HCT116 (cell line): ENCODE data around the gene PRR29. TPM values are rescaled to one million over a fixed set of nuclear protein-coding genes. Genes with fewer than 3 reads are reported as not detected.

ENCODE experiments used
- ATAC-seq: fragments of 200-7000 bp; cut with Tn5 transposase; 2 replicates; pipeline ENCODE4 v1.9.1; 2020; ENCODE audit warnings: mild to moderate bottlenecking, moderate library complexity
- BruUV-seq: library from RNA; stranded (reverse); fragments of 400-500 nt; replicated peaks from 2 replicates; lab custom pipeline; 2021; lab: Mats Ljungman, UMichigan
- CTCF ChIA-PET: fragments of 300-600 bp; sonication (Branson Sonifier 250); formaldehyde crosslinking; loops from one replicate; lab custom pipeline; 2021; ENCODE audit warnings: antibody characterized with exemption; lab: Charles Lee
- POLR2A ChIA-PET: fragments of 300-600, 350-600 bp; sonication (Branson Sonifier 250); formaldehyde crosslinking; loops from one replicate; lab custom pipeline; 2021; ENCODE audit warnings: antibody characterized with exemption; lab: Charles Lee
- RAD21 ChIA-PET, 2 experiments: fragments of 300-600 bp; sonication (Branson Sonifier 250); formaldehyde crosslinking; loops; one replicate each; lab custom pipeline; 2023; ENCODE audit warnings: low total read pairs in 2 of 2; ENCODE audit not compliant: uncharacterized antibody in 2 of 2, unreplicated experiment in 2 of 2, low non-redundant PET in 1 of 2; lab: Charles Lee
- DNase-seq: peaks from one replicate; pipeline ENCODE4 v3.0.0-alpha.2; 2010; ENCODE audit warnings: low read depth, low spot score
- H2AFZ ChIP-seq: fragments of 200-600 bp; shearing (Covaris generic), sonication (generic); 2 replicates; pipeline ENCODE4 v1.6.1; 2017; ENCODE audit warnings: low read depth, mixed run types, mixed read lengths, antibody characterized with exemption, low read length; ENCODE audit not compliant: poor library complexity, severe bottlenecking
- H3K27ac ChIP-seq: 2 replicates; pipeline ENCODE4 v1.5.1; 2012; ENCODE audit warnings: low read depth, low read length
- H3K27me3 ChIP-seq: fragments of 200-600 bp; sonication (generic); 2 replicates; pipeline ENCODE4 v1.6.1; 2016; ENCODE audit warnings: mixed run types, low read length, mixed read lengths; ENCODE audit not compliant: insufficient read depth
- H3K36me3 ChIP-seq, 2 experiments: fragments of 200-500 bp in 1 of 2; fragments of 200-600 bp in 1 of 2; sonication (Bioruptor generic) in 1 of 2; sonication (generic) in 1 of 2; 2 replicates each; pipeline versions ENCODE4 v1.5.1 to v1.6.1; 2014 to 2016; ENCODE audit warnings: low read length in 2 of 2, inconsistent platforms in 1 of 2, mixed read lengths in 1 of 2, mixed run types in 1 of 2; ENCODE audit not compliant: insufficient read depth in 2 of 2, control insufficient read depth in 1 of 2
- H3K4me1 ChIP-seq, 2 experiments: fragments of 200-600 bp in 1 of 2; sonication (generic) in 1 of 2; 2 replicates each; pipeline versions ENCODE4 v1.5.1 to v1.6.1; 2012 to 2017; ENCODE audit warnings: low read length in 2 of 2, inconsistent platforms in 1 of 2, mild to moderate bottlenecking in 1 of 2, mixed read lengths in 1 of 2, mixed run types in 1 of 2, moderate library complexity in 1 of 2; ENCODE audit not compliant: insufficient read depth in 2 of 2, control insufficient read depth in 1 of 2
- H3K4me2 ChIP-seq: fragments of 200-600 bp; sonication (generic); 2 replicates; pipeline ENCODE4 v1.6.1; 2017; ENCODE audit warnings: mixed run types, low read length, mixed read lengths
- H3K4me3 ChIP-seq, 2 experiments: fragments of 200-600 bp in 1 of 2; sonication (generic) in 1 of 2; replicated peaks in 1 of 2; 2 replicates each; pipeline ENCODE4 v1.5.1; 2011 to 2016; ENCODE audit warnings: low read length in 2 of 2, control low read depth in 1 of 2, low read depth in 1 of 2, mild to moderate bottlenecking in 1 of 2, mixed read lengths in 1 of 2, mixed run types in 1 of 2
- H3K79me2 ChIP-seq: fragments of 200-600 bp; sonication (generic); 2 replicates; pipeline ENCODE4 v1.6.1; 2017; ENCODE audit warnings: mild to moderate bottlenecking, mixed run types, low read length, moderate library complexity, mixed read lengths; ENCODE audit not compliant: insufficient read depth
- H3K9ac ChIP-seq: fragments of 200-600 bp; sonication (generic); 2 replicates; pipeline ENCODE4 v1.6.1; 2016; ENCODE audit warnings: low read length, mixed read lengths
- H3K9me2 ChIP-seq: fragments of 200-600 bp; sonication (generic), shearing (Covaris generic); 2 replicates; pipeline ENCODE4 v1.6.1; 2017; ENCODE audit warnings: mixed run types, mild to moderate bottlenecking, moderate library complexity; ENCODE audit not compliant: insufficient read depth
- H3K9me3 ChIP-seq, 2 experiments: fragments of 200-500 bp in 1 of 2; fragments of 200-600 bp in 1 of 2; sonication (Bioruptor generic) in 1 of 2; sonication (generic) in 1 of 2; 2 replicates each; pipeline ENCODE4 v1.6.1; 2014 to 2017; ENCODE audit warnings: low read length in 2 of 2, mixed read lengths in 2 of 2, inconsistent platforms in 1 of 2, low read depth in 1 of 2, mild to moderate bottlenecking in 1 of 2, mixed run types in 1 of 2, moderate library complexity in 1 of 2; ENCODE audit not compliant: control insufficient read depth in 1 of 2, insufficient read depth in 1 of 2
- H4K20me1 ChIP-seq: fragments of 200-600 bp; sonication (generic), shearing (Covaris generic); 2 replicates; pipeline ENCODE4 v1.6.1; 2017; ENCODE audit warnings: mixed run types, mild to moderate bottlenecking, moderate library complexity; ENCODE audit not compliant: insufficient read depth
- CBX3 ChIP-seq: IDR thresholded peaks from 2 replicates; pipeline ENCODE4 v1.6.1; 2012; ENCODE audit warnings: low read depth
- CEBPB ChIP-seq: IDR thresholded peaks from 2 replicates; pipeline ENCODE4 v1.6.1; 2012; ENCODE audit warnings: low read depth
- EGR1 ChIP-seq: IDR thresholded peaks from 2 replicates; pipeline ENCODE4 v1.6.1; 2012; ENCODE audit warnings: low read depth
- ELF1 ChIP-seq: IDR thresholded peaks from 2 replicates; pipeline ENCODE4 v1.6.1; 2012; ENCODE audit warnings: low read depth, borderline replicate concordance
- SP1 ChIP-seq: IDR thresholded peaks from 2 replicates; pipeline ENCODE4 v1.6.1; 2012; ENCODE audit warnings: low read depth
- SRF ChIP-seq: IDR thresholded peaks from 2 replicates; pipeline ENCODE4 v1.6.1; 2012; ENCODE audit warnings: low read depth
- ZFX ChIP-seq: fragments of 450-650 bp; IDR thresholded peaks from 2 replicates; pipeline ENCODE4 v1.6.1; 2017
- intact Hi-C: fragments of 100-400 bp; cut with micrococcal nuclease; formaldehyde crosslinking; loops from 2 replicates; pipeline ENCODE4 v1.10.0; 2022
- total RNA-seq: library from RNA; stranded (reverse); gene quantifications from one replicate; pipeline ENCODE4 v1.2.1, GENCODE V29; 2021; ENCODE audit not compliant: unreplicated experiment

Gene PRR29
- total RNA-seq, 1 experiment from 2014 or later = not detected

- Histone ChIP-seq H3K27me3 (no peaks in the 10 kb centered on the region), H3K79me2 (no peaks in the 10 kb centered on the region), H3K9me3 (no peaks in the 10 kb centered on the region), H3K4me3 (no peak overlapping the region), H2AFZ (no peak overlapping the region), H3K36me3 (no peaks in the 10 kb centered on the region), H3K4me1 (peaks cover 14 to 41% of the 10 kb centered on the region in 2 experiments)
- BruUV-seq = no TSS peak
- intact Hi-C loops = no loop called here
- RAD21 ChIA-PET = no interaction called here
- ATAC-seq = no peak
- POLR2A ChIA-PET = no interaction called here
- DNase-seq = no peak
- TF ChIP-seq ELF1 = no peak
- no peak for TF ChIP-seq SRF
- TF ChIP-seq SP1 = no peak
- no peak for TF ChIP-seq ZFX
- TF ChIP-seq CEBPB = no peak
- TF ChIP-seq EGR1 = no peak
- TF ChIP-seq, all 23 proteins: peak for 0
- Histone ChIP-seq H3K9ac (no peak overlapping the region), H4K20me1 (no peaks in the 10 kb centered on the region), H3K27ac (no peak overlapping the region), H3K9me2 (no peaks in the 10 kb centered on the region), H3K4me2 (no peak overlapping the region)
- CTCF ChIA-PET = interaction anchor here (1.3 kb wide), 1 partner anchor 17 kb away, joined by 6 read pairs; no protein-coding TSS in a partner anchor
These were observed 10.7 kb downstream of the PRR29 start for GRCh38 chr17:64008830-64009229.

- TF ChIP-seq SP1 (no peak), CBX3 (peak; percentile 38; the same call in 1 of the 2 replicates)
- no peak overlapping the region; the same call in 1 of the 2 replicates for H3K4me2 ChIP-seq
- no peaks in the 10 kb centered on the region for H3K79me2 ChIP-seq
- no peaks in the 10 kb centered on the region for H3K36me3 ChIP-seq
- no peaks in the 10 kb centered on the region for H4K20me1 ChIP-seq
- no peak for DNase-seq
- no peak overlapping the region for H3K9ac ChIP-seq
- intact Hi-C loops = loop anchor here (10.0 kb wide), 1 partner anchor 615 kb away; no protein-coding TSS in a partner anchor
- no peak for ATAC-seq
- peaks cover 14 to 41% of the 10 kb centered on the region in 2 experiments for H3K4me1 ChIP-seq
- ChIA-PET CTCF (interaction anchor here (1.3 to 1.4 kb wide), 2 partner anchors 16 to 124 kb away, joined by 3 to 6 read pairs; no protein-coding TSS in a partner anchor), POLR2A (no interaction called here), RAD21 (no interaction called here)
- no peak overlapping the region for H3K4me3 ChIP-seq
- BruUV-seq = no TSS peak
- H3K27me3 ChIP-seq = no peaks in the 10 kb centered on the region
- no peaks in the 10 kb centered on the region for H3K9me3 ChIP-seq
- H3K9me2 ChIP-seq = no peaks in the 10 kb centered on the region
- H2AFZ ChIP-seq = no peak overlapping the region
- no peak overlapping the region for H3K27ac ChIP-seq
These were observed 11.6 kb downstream of the PRR29 start for GRCh38 chr17:64009571-64010402.
